ENCODE data around the gene TIRAP. TPM values are rescaled to one million over a fixed set of nuclear protein-coding genes. Genes with fewer than 3 reads are reported as not detected.
"Not testable (repeated sequence)": the region's sequence is repeated elsewhere in the genome, so short reads cannot be mapped to it uniquely, and the experiment has no call there.

The TIRAP gene
- total RNA-seq, 2 donors from 2014 or later = 17.0 to 22.7 TPM

- DNase-seq (no peak), ATAC-seq (no peak)
- intact Hi-C loops (cut with DNase I, micrococcal nuclease) = no loop called here
Measured at GRCh38 chr11:126281245-126281644, 1.6 kb upstream of the TIRAP start.

- intact Hi-C loops (cut with DNase I, micrococcal nuclease) = no loop called here
- DNase-seq (no peak), ATAC-seq (no peak)
Measured at GRCh38 chr11:126281666-126282175, 1.2 kb upstream of the TIRAP start.

GRCh38 chr11:126282361-126282735, 545 bp upstream of the TIRAP start:
- ATAC-seq (peak; percentile 62), DNase-seq (peak; percentile 54 to 57)
- intact Hi-C loops (cut with DNase I, micrococcal nuclease) = no loop called here

GRCh38 chr11:126284829-126285228, 1.9 kb downstream of the TIRAP start:
- intact Hi-C loops (cut with DNase I, micrococcal nuclease) = no loop called here
- ATAC-seq (no peak), DNase-seq (peak; percentile 64 to 78)

GRCh38 chr11:126288237-126288636, 5.3 kb downstream of the TIRAP start:
- DNase-seq (no peak), ATAC-seq (no peak)
- intact Hi-C loops (cut with DNase I, micrococcal nuclease) = no loop called here

GRCh38 chr11:126290887-126291286, 8.0 kb downstream of the TIRAP start:
- intact Hi-C loops (cut with DNase I, micrococcal nuclease) = no loop called here
- DNase-seq (no peak), ATAC-seq (no peak)

GRCh38 chr11:126293726-126294125, 10.8 kb downstream of the TIRAP start:
- no peak for DNase-seq
- intact Hi-C loops (cut with DNase I, micrococcal nuclease) = no loop called here
- ATAC-seq = no peak

- ATAC-seq (no peak), DNase-seq (no peak)
- intact Hi-C loops (cut with DNase I, micrococcal nuclease) = no loop called here
Measured at GRCh38 chr11:126297004-126297403, 14.1 kb downstream of the TIRAP start.

GRCh38 chr11:126303623-126304456, 20.9 kb downstream of the TIRAP start, which contains the start of gene DCPS:
TSS of gene DCPS (plus strand) at chr11:126304060. CDS start at chr11:126304081, 21 bp downstream.
- intact Hi-C loops (cut with DNase I, micrococcal nuclease) = loop anchor here in 1 of 2 donors (10.0 kb wide), 1 partner anchor 181 kb away; no protein-coding TSS in a partner anchor
- peak; percentile 83 to 90 for DNase-seq
- ATAC-seq = peak; percentile 99

- intact Hi-C loops (cut with DNase I, micrococcal nuclease) = loop anchor here in 1 of 2 donors (10.0 kb wide), 1 partner anchor 180 kb away; no protein-coding TSS in a partner anchor
- DNase-seq = no peak
- peak; percentile 1 for ATAC-seq
Measured at GRCh38 chr11:126304457-126305075, 21.7 kb downstream of the TIRAP start.

GRCh38 chr11:126305699-126306098, 22.8 kb downstream of the TIRAP start:
- intact Hi-C loops (cut with DNase I, micrococcal nuclease) = loop anchor here in 1 of 2 donors (10.0 kb wide), 1 partner anchor 179 kb away; no protein-coding TSS in a partner anchor
- no peak for ATAC-seq
- DNase-seq = no peak

- no peak for ATAC-seq
- peak in 1 of 2 donors; percentile 22 for DNase-seq
- intact Hi-C loops (cut with DNase I, micrococcal nuclease) = loop anchor here in 1 of 2 donors (10.0 kb wide), 1 partner anchor 177 kb away; no protein-coding TSS in a partner anchor
Measured at GRCh38 chr11:126307706-126308105, 24.8 kb downstream of the TIRAP start.

GRCh38 chr11:126308271-126308671, 25.4 kb downstream of the TIRAP start:
- no peak for ATAC-seq
- DNase-seq = no peak
- intact Hi-C loops (cut with DNase I, micrococcal nuclease) = loop anchor here in 1 of 2 donors (10.0 kb wide), 1 partner anchor 177 kb away; no protein-coding TSS in a partner anchor

GRCh38 chr11:126308771-126309170, 25.9 kb downstream of the TIRAP start:
- intact Hi-C loops (cut with DNase I, micrococcal nuclease) = loop anchor here in 1 of 2 donors (10.0 kb wide), 1 partner anchor 176 kb away; no protein-coding TSS in a partner anchor
- ATAC-seq, DNase-seq: not testable (repeated sequence)

- ATAC-seq (peak; percentile 78), DNase-seq (peak; percentile 68 to 83)
- intact Hi-C loops (cut with DNase I, micrococcal nuclease) = loop anchor here in 1 of 2 donors (1.0 to 10.0 kb wide), 2 partner anchors 114 to 170 kb away; no protein-coding TSS in a partner anchor
Measured at GRCh38 chr11:126310200-126310991, 27.5 kb downstream of the TIRAP start.

GRCh38 chr11:126310992-126311310, 28.1 kb downstream of the TIRAP start:
- ATAC-seq (no peak), DNase-seq (no peak)
- intact Hi-C loops (cut with DNase I, micrococcal nuclease) = loop anchor here in 1 of 2 donors (1.0 to 10.0 kb wide), 2 partner anchors 114 to 169 kb away; no protein-coding TSS in a partner anchor

- no peak for ATAC-seq
Measured at GRCh38 chr11:126311401-126312291, 28.8 kb downstream of the TIRAP start.

More at GRCh38 chr11:126311401-126312291, 28.8 kb downstream of the TIRAP start:
- no peak for DNase-seq
- intact Hi-C loops (cut with DNase I, micrococcal nuclease) = loop anchor here in 1 of 2 donors (10.0 kb wide), 1 partner anchor 113 kb away; no protein-coding TSS in a partner anchor

All from left colon (tissue), 2 donors.